ENCODE results near the gene HAPLN1. TPM values are rescaled to one million over a fixed set of nuclear protein-coding genes. Genes with fewer than 3 reads are reported as not detected.

HAPLN1 gene
- total RNA-seq, 1 donor from 2014 or later: 5.7 TPM

DNA sequence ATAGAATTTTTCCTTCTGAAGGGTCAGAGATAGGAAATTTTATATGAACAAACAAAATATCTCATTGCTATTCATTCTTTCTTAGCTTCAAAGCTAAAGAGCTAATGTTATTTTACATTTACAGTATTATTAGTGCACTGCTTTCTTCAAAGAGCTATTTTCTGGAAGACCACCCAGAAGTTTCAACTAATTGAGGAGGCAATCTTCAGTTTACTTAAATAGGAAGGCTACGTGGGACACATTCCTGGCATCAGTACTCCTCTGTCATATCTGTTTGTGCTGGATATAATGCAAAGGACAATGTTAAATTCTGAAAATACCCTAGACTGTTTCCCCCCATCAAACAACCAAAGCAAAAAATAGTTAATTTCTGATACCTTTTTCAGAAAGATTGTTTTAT is 30.8 kb downstream of the HAPLN1 start:
- Mint-ChIP-seq H3K36me3 (no peaks in the 10 kb centered on the region), H3K27ac (no peak overlapping the region), H3K4me3 (no peak overlapping the region), H3K9me3 (no peaks in the 10 kb centered on the region), H3K4me1 (no peaks in the 10 kb centered on the region), H3K27me3 (ENCODE audit: insufficient read depth, low read depth) (no peaks in the 10 kb centered on the region)
- Histone ChIP-seq H3K9me3 (ENCODE audit: low read depth) (no peaks in the 10 kb centered on the region), H4K20me1 (ENCODE audit: low read depth) (no peaks in the 10 kb centered on the region), H3K36me3 (no peaks in the 10 kb centered on the region), H3K27ac (no peak overlapping the region), H2AFZ (replicated peaks) (no peak overlapping the region), H3K79me2 (ENCODE audit: low read depth) (no peaks in the 10 kb centered on the region), H3K4me3 (no peak overlapping the region), H3F3A (ENCODE audit: low read depth) (no peaks in the 10 kb centered on the region), H3K27me3 (no peaks in the 10 kb centered on the region), H3K4me2 (no peak overlapping the region), H3K4me1 (no peaks in the 10 kb centered on the region), H3K9ac (no peak overlapping the region)
- DNase-seq (ENCODE audit: low spot score): no peak
- TF ChIP-seq EZH2 (IDR thresholded peaks at IDR 0.05): no peak
- no peak for TF ChIP-seq EZH2phosphoT487 (IDR thresholded peaks at IDR 0.05)
- TF ChIP-seq, protein P1, sequence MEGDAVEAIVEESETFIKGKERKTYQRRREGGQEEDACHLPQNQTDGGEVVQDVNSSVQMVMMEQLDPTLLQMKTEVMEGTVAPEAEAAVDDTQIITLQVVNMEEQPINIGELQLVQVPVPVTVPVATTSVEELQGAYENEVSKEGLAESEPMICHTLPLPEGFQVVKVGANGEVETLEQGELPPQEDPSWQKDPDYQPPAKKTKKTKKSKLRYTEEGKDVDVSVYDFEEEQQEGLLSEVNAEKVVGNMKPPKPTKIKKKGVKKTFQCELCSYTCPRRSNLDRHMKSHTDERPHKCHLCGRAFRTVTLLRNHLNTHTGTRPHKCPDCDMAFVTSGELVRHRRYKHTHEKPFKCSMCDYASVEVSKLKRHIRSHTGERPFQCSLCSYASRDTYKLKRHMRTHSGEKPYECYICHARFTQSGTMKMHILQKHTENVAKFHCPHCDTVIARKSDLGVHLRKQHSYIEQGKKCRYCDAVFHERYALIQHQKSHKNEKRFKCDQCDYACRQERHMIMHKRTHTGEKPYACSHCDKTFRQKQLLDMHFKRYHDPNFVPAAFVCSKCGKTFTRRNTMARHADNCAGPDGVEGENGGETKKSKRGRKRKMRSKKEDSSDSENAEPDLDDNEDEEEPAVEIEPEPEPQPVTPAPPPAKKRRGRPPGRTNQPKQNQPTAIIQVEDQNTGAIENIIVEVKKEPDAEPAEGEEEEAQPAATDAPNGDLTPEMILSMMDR (IDR thresholded peaks at IDR 0.05): no peak

DNA sequence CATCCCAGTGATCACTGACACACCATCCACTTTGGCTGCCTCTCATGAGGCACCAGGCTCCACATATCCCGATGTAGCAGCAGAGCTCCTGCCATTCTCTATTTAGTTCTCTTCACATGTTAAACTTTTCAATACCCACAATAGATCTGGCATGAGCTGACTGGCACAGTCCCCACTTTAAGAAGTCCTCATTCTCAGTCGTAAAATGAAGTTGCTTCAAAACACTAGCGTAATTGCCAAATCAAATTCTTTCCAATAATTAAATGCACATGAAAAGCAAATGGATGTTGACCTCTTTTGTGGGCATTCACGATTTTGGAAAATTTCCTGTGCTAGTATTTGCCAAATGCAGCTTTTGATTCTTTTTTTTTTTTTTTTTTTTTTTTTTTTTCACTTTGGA is 32.4 kb downstream of the HAPLN1 start:
- no peak for DNase-seq (ENCODE audit: low spot score)
- Mint-ChIP-seq H3K27ac (no peak overlapping the region), H3K4me3 (no peak overlapping the region), H3K36me3 (no peaks in the 10 kb centered on the region), H3K27me3 (ENCODE audit: insufficient read depth, low read depth) (no peaks in the 10 kb centered on the region), H3K9me3 (no peaks in the 10 kb centered on the region), H3K4me1 (peaks cover 4% of the 10 kb centered on the region)
- Histone ChIP-seq H3K9me3 (ENCODE audit: low read depth) (no peaks in the 10 kb centered on the region), H3F3A (ENCODE audit: low read depth) (peaks cover 6% of the 10 kb centered on the region), H3K27ac (no peak overlapping the region), H4K20me1 (ENCODE audit: low read depth) (no peaks in the 10 kb centered on the region), H3K4me2 (no peak overlapping the region), H3K4me3 (no peak overlapping the region), H3K27me3 (no peaks in the 10 kb centered on the region), H3K9ac (no peak overlapping the region), H2AFZ (replicated peaks) (no peak overlapping the region), H3K36me3 (no peaks in the 10 kb centered on the region), H3K79me2 (ENCODE audit: low read depth) (no peaks in the 10 kb centered on the region), H3K4me1 (peaks cover 9% of the 10 kb centered on the region)
- TF ChIP-seq EZH2 (IDR thresholded peaks at IDR 0.05) (no peak), EZH2phosphoT487 (IDR thresholded peaks at IDR 0.05) (no peak)
- TF ChIP-seq, protein P1 (IDR thresholded peaks at IDR 0.05): no peak

DNA sequence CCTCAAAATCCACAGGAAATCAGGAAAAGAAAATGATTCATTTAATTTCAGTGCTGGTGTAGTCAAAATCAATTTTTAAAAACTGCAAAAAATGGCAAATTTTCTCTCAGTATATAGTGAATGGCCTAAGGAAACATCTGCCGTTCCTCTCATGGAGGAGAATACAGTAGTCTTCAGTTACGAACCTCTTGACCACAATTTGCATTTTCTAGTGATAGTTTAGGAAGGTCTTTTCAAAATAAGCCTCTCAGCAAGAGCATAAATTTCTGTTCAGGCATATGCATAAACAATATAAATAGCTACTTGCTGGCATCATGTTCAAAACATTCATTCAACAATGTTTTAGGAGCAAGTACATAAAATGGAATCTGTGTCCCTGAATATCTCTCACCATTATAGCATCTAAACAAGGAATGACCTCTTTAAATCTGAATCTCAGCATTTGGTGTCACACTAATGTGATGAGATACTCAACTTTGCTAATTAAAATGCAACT is 33.5 kb downstream of the HAPLN1 start:
- H3K27ac ChIP-seq: no peak overlapping the region
- no peaks in the 10 kb centered on the region for H3K79me2 ChIP-seq (ENCODE audit: low read depth)
- H3F3A ChIP-seq (ENCODE audit: low read depth): peaks cover 8% of the 10 kb centered on the region
- H3K9ac ChIP-seq: no peak overlapping the region
- Mint-ChIP-seq H3K4me1 (peaks cover 4% of the 10 kb centered on the region), H3K27ac (no peak overlapping the region), H3K4me3 (no peak overlapping the region), H3K27me3 (ENCODE audit: insufficient read depth, low read depth) (no peaks in the 10 kb centered on the region), H3K36me3 (no peaks in the 10 kb centered on the region), H3K9me3 (no peaks in the 10 kb centered on the region)
- DNase-seq (ENCODE audit: low spot score): no peak
- no peak overlapping the region for H2AFZ ChIP-seq (replicated peaks)
- H3K36me3 ChIP-seq: no peaks in the 10 kb centered on the region
- no peaks in the 10 kb centered on the region for H3K27me3 ChIP-seq
- TF ChIP-seq EZH2 (IDR thresholded peaks at IDR 0.05): no peak
- no peaks in the 10 kb centered on the region for H3K9me3 ChIP-seq (ENCODE audit: low read depth)
- H3K4me2 ChIP-seq: no peak overlapping the region
- peaks cover 16% of the 10 kb centered on the region for H3K4me1 ChIP-seq
- no peak overlapping the region for H3K4me3 ChIP-seq
- H4K20me1 ChIP-seq (ENCODE audit: low read depth): no peaks in the 10 kb centered on the region

DNA sequence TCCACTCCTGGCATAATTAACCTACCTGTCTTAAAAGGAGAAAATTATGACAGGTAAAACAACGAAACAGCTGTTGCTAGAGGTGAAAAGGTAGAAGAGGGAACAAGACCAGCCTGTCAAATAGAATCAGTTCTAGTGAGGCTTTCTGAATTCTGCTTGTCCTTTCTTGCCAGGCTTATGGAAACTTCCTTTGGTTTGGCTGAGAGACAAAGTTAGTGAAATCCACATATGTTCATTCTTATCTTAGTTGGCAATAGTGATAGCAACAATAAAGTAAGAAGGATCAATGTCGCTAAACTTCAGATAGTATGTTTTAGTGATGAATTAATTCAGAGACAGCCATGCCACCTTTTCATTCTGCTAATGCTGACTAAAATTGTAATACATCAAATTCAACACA is 34.4 kb downstream of the HAPLN1 start:
- Histone ChIP-seq H3K9me3 (ENCODE audit: low read depth) (no peaks in the 10 kb centered on the region), H3K36me3 (no peaks in the 10 kb centered on the region), H3K4me1 (peaks cover 16% of the 10 kb centered on the region), H3K27ac (no peak overlapping the region), H3K27me3 (no peaks in the 10 kb centered on the region), H3K79me2 (ENCODE audit: low read depth) (no peaks in the 10 kb centered on the region), H2AFZ (replicated peaks) (no peak overlapping the region), H3K4me3 (no peak overlapping the region), H4K20me1 (ENCODE audit: low read depth) (no peaks in the 10 kb centered on the region), H3K4me2 (no peak overlapping the region), H3F3A (ENCODE audit: low read depth) (peaks cover 8% of the 10 kb centered on the region), H3K9ac (no peak overlapping the region)
- H3K36me3 Mint-ChIP-seq: no peaks in the 10 kb centered on the region
- TF ChIP-seq, protein P1 (IDR thresholded peaks at IDR 0.05): no peak
- TF ChIP-seq EZH2phosphoT487 (IDR thresholded peaks at IDR 0.05) (no peak), EZH2 (IDR thresholded peaks at IDR 0.05) (no peak)
- no peaks in the 10 kb centered on the region for H3K27me3 Mint-ChIP-seq (ENCODE audit: insufficient read depth, low read depth)
- DNase-seq (ENCODE audit: low spot score): no peak
- peaks cover 4% of the 10 kb centered on the region for H3K4me1 Mint-ChIP-seq
- H3K27ac Mint-ChIP-seq: no peak overlapping the region
- no peaks in the 10 kb centered on the region for H3K9me3 Mint-ChIP-seq
- no peak overlapping the region for H3K4me3 Mint-ChIP-seq

All from neural progenitor cell (in vitro differentiated cells).